Panc1 (cell line): ENCODE results near the gene CORO1C. TPM values are rescaled to one million over a fixed set of nuclear protein-coding genes. Genes with fewer than 3 reads are reported as not detected.

Experiments
- ATAC-seq: fragments of 200-7000 bp; cut with Tn5 transposase; 2 replicates; pipeline ENCODE4 v1.9.1; 2020; ENCODE audit warnings: mild to moderate bottlenecking, moderate library complexity
- BruUV-seq: library from RNA; stranded (reverse); fragments of 400-500 nt; replicated peaks from 2 replicates; lab custom pipeline; 2021; lab: Mats Ljungman, UMichigan
- CTCF ChIA-PET: fragments of 300-600 bp; sonication (Branson Sonifier 250); formaldehyde crosslinking; loops from one replicate; lab custom pipeline; 2022; ENCODE audit warnings: antibody characterized with exemption; lab: Charles Lee
- POLR2A ChIA-PET: fragments of 300-600 bp; sonication (Branson Sonifier 250); formaldehyde crosslinking; loops from one replicate; lab custom pipeline; 2022; ENCODE audit warnings: antibody characterized with exemption; lab: Charles Lee
- DNase-seq: peaks from one replicate; pipeline ENCODE4 v3.0.0-alpha.2; 2010; ENCODE audit warnings: low read depth, low spot score
- H3K27ac ChIP-seq: 2 replicates; pipeline ENCODE4 v1.5.1; 2011; ENCODE audit warnings: mild to moderate bottlenecking, low read length, inconsistent platforms
- H3K27me3 ChIP-seq: fragments of 200-500 bp; sonication (Bioruptor generic); 2 replicates; pipeline ENCODE4 v1.6.0; 2014; ENCODE audit warnings: low read length, inconsistent platforms; ENCODE audit not compliant: control insufficient read depth, insufficient read depth
- H3K36me3 ChIP-seq: fragments of 200-500 bp; sonication (Bioruptor generic); 2 replicates; pipeline ENCODE4 v1.5.1; 2014; ENCODE audit warnings: inconsistent platforms, mild to moderate bottlenecking, low read length, moderate library complexity; ENCODE audit not compliant: control insufficient read depth, insufficient read depth
- H3K4me1 ChIP-seq: 2 replicates; pipeline ENCODE4 v1.5.1; 2011; ENCODE audit warnings: inconsistent platforms, mild to moderate bottlenecking, low read length, moderate library complexity; ENCODE audit not compliant: control insufficient read depth, insufficient read depth
- H3K4me3 ChIP-seq, 2 experiments: 2 replicates each; pipeline ENCODE4 v1.5.1; 2011 to 2012; ENCODE audit warnings: low read depth in 2 of 2, low read length in 2 of 2, mild to moderate bottlenecking in 2 of 2, inconsistent platforms in 1 of 2, moderate library complexity in 1 of 2
- H3K9me3 ChIP-seq: fragments of 200-500 bp; sonication (Bioruptor generic); 2 replicates; pipeline ENCODE4 v1.5.1; 2014; ENCODE audit warnings: low read depth, mild to moderate bottlenecking, inconsistent platforms, low read length, moderate library complexity; ENCODE audit not compliant: control insufficient read depth, insufficient read depth
- CTCF ChIP-seq: fragments of 450-650 bp; IDR thresholded peaks from 2 replicates; pipeline ENCODE4 v1.5.1; 2017; ENCODE audit warnings: mild to moderate bottlenecking
- POLR2AphosphoS5 ChIP-seq: IDR thresholded peaks from 2 replicates; pipeline ENCODE4 v1.6.1; 2012; ENCODE audit warnings: mild to moderate bottlenecking, low read depth, low read length, moderate library complexity
- REST ChIP-seq, 2 experiments: IDR thresholded peaks; 2 replicates each; pipeline ENCODE4 v1.6.1; 2011 to 2012; ENCODE audit warnings: low read depth in 2 of 2, control low read depth in 1 of 2, low read length in 1 of 2, mild to moderate bottlenecking in 1 of 2, moderate library complexity in 1 of 2; ENCODE audit not compliant: insufficient read depth in 1 of 2
- SIN3A ChIP-seq: IDR thresholded peaks from 2 replicates; pipeline ENCODE4 v1.6.1; 2012; ENCODE audit warnings: low read depth, mild to moderate bottlenecking, low read length, moderate library complexity, borderline replicate concordance; ENCODE audit not compliant: insufficient read depth
- TCF7L2 ChIP-seq: IDR thresholded peaks from 2 replicates; pipeline ENCODE4 v1.6.1; 2011; ENCODE audit warnings: mild to moderate bottlenecking, low read depth, low read length, inconsistent platforms
- in situ Hi-C: cut with HindIII; loops from 2 replicates; pipeline ENCODE4 v1.10.0; 2016; ENCODE audit warnings: low sequenced_read_pairs, low pct_unique_long_range_greater_than_20kb
- intact Hi-C: fragments of 100-400 bp; cut with micrococcal nuclease; formaldehyde crosslinking; loops from one replicate; pipeline ENCODE4 v1.10.0; 2022; ENCODE audit not compliant: unreplicated experiment
- total RNA-seq: library from RNA; stranded (reverse); gene quantifications from one replicate; pipeline ENCODE4 v1.2.1, GENCODE V29; 2021; ENCODE audit not compliant: unreplicated experiment

CORO1C gene
- total RNA-seq, 1 experiment from 2014 or later = 165 TPM

GRCh38 chr12:108638997-108639822 lies 92.1 kb downstream of the CORO1C start:
- Histone ChIP-seq H3K9me3 (no peaks in the 10 kb centered on the region), H3K36me3 (no peaks in the 10 kb centered on the region; the same call in 1 of the 2 replicates), H3K4me1 (peaks cover 7% of the 10 kb centered on the region; the same call in 1 of the 2 replicates), H3K27ac (no peak overlapping the region), H3K4me3 (no peak overlapping the region), H3K27me3 (no peaks in the 10 kb centered on the region)
- BruUV-seq = no TSS peak
- POLR2A ChIA-PET = no interaction called here
- no peak for TF ChIP-seq REST (IDR thresholded peaks at IDR 0.05; ENCODE audit: insufficient read depth in 1 of 2, low read depth in 2 of 2, low read length in 1 of 2)
- TF ChIP-seq CTCF = no peak
- no peak for TF ChIP-seq POLR2AphosphoS5
- TF ChIP-seq SIN3A = no peak
- TF ChIP-seq TCF7L2 = no peak
- intact Hi-C loops (no loop called here), in situ Hi-C loops (no loop called here)
- no peak for ATAC-seq
- no peak for DNase-seq
- CTCF ChIA-PET = interaction anchor here (0.5 kb wide), 1 partner anchor 128 kb away, joined by 11 read pairs; no protein-coding TSS in a partner anchor

GRCh38 chr12:108638141-108638827 lies 93.0 kb downstream of the CORO1C start:
- ChIA-PET CTCF (interaction anchor here (0.5 kb wide), 1 partner anchor 129 kb away, joined by 11 read pairs; no protein-coding TSS in a partner anchor), POLR2A (interaction anchor here (0.6 kb wide), 1 partner anchor 204 kb away, joined by 5 read pairs; no protein-coding TSS in a partner anchor)
- in situ Hi-C loops (no loop called here), intact Hi-C loops (no loop called here)
- Histone ChIP-seq H3K27me3 (no peaks in the 10 kb centered on the region), H3K36me3 (no peaks in the 10 kb centered on the region; the same call in 1 of the 2 replicates), H3K4me3 (no peak overlapping the region), H3K27ac (no peak overlapping the region), H3K9me3 (no peaks in the 10 kb centered on the region), H3K4me1 (peaks cover 9% of the 10 kb centered on the region; the same call in 1 of the 2 replicates)
- no peak for DNase-seq
- no peak for ATAC-seq
- no TSS peak for BruUV-seq
- TF ChIP-seq REST (IDR thresholded peaks at IDR 0.05; ENCODE audit: insufficient read depth in 1 of 2, low read depth in 2 of 2, low read length in 1 of 2) = no peak
- no peak for TF ChIP-seq SIN3A
- no peak for TF ChIP-seq CTCF
- no peak for TF ChIP-seq POLR2AphosphoS5
- TF ChIP-seq TCF7L2 = no peak
